Gastrocnemius medialis (tissue), 4 donors: Measurements from ENCODE around the gene NDUFS1. TPM values are rescaled to one million over a fixed set of nuclear protein-coding genes. Genes with fewer than 3 reads are reported as not detected.
"Not testable (repeated sequence)": the region's sequence is repeated elsewhere in the genome, so short reads cannot be mapped to it uniquely, and the experiment has no call there.

Experiments used
- ATAC-seq, 2 donors: fragments of 150-250 bp; one replicate each; pipeline ENCODE4 v1.9.1; 2016
- DNase-seq, 2 donors: peaks; one replicate each; pipeline ENCODE4 v3.0.0-alpha.2; 2019
- H3K27ac ChIP-seq, 4 donors: fragments of 200-600 bp; sonication (generic); 1 replicate in 1 of 4; 2 replicates in 3 of 4; pipeline ENCODE4 v1.5.1; 2016 to 2018; ENCODE audit warnings: mild to moderate bottlenecking in 2 of 4, moderate library complexity in 1 of 4
- H3K27me3 ChIP-seq, 3 donors: fragments of 200-600 bp; sonication (generic) in 2 of 3; 1 replicate in 1 of 3; 2 replicates in 2 of 3; pipeline versions ENCODE4 v1.5.1 to v1.6.0; 2016 to 2019; ENCODE audit warnings: mild to moderate bottlenecking in 1 of 3, moderate library complexity in 1 of 3
- H3K36me3 ChIP-seq, 2 donors: fragments of 200-600 bp; sonication (generic) in 1 of 2; one replicate each; pipeline ENCODE4 v1.5.1; 2017 to 2018
- H3K4me1 ChIP-seq, 2 donors: fragments of 200-600 bp; sonication (generic) in 1 of 2; one replicate each; pipeline ENCODE4 v1.5.1; 2016 to 2017; ENCODE audit warnings: mild to moderate bottlenecking in 2 of 2
- H3K4me3 ChIP-seq, 4 donors: fragments of 200-600 bp; sonication (generic) in 3 of 4; 1 replicate in 1 of 4; 2 replicates in 3 of 4; pipeline ENCODE4 v1.5.1; 2016 to 2019; ENCODE audit warnings: mild to moderate bottlenecking in 2 of 4
- H3K9me3 ChIP-seq, 3 donors: fragments of 200-600 bp; sonication (generic) in 2 of 3; 1 replicate in 1 of 3; 2 replicates in 2 of 3; pipeline ENCODE4 v1.5.1; 2016 to 2019
- POLR2A ChIP-seq, 2 donors: fragments of 450-650 bp; IDR thresholded peaks; one replicate each; pipeline ENCODE4 v1.6.1; 2017; ENCODE audit warnings: antibody characterized with exemption in 2 of 2, mild to moderate bottlenecking in 2 of 2, moderate library complexity in 2 of 2
- in situ Hi-C, 4 donors: fragments of 200-750 bp; cut with MboI; loops; one replicate each; pipeline versions ENCODE4 v1.15.0 to v1.8.0; 2017; ENCODE audit warnings: low sequenced_read_pairs in 4 of 4
- intact Hi-C: fragments of 100-400 bp; cut with DNase I; formaldehyde crosslinking; loops from one replicate; pipeline ENCODE4 v1.15.1; 2023; ENCODE audit warnings: low total_unique reads
- total RNA-seq, 4 donors: library from RNA; depleted of rRNA; stranded (reverse); fragments of >200 nt; gene quantifications; one replicate each; pipeline versions ENCODE4 v1.1.0 to v1.2.3, GENCODE V29; 2016
- TF ChIP-seq, protein P1 (sequence below), 5 experiments: fragments of 450-650 bp in 3 of 5; fragments of 200-600 bp in 2 of 5; sonication (generic) in 2 of 5; IDR thresholded peaks in 4 of 5; conservative IDR thresholded peaks in 1 of 5; 1 replicate in 4 of 5; 2 replicates in 1 of 5; pipeline ENCODE4 v1.5.1; 2016 to 2019; ENCODE audit warnings: antibody characterized with exemption in 5 of 5, mild to moderate bottlenecking in 3 of 5, moderate library complexity in 3 of 5

The NDUFS1 gene
- total RNA-seq, 4 donors from 2014 or later = 253 to 385 (median 275) TPM

DNA sequence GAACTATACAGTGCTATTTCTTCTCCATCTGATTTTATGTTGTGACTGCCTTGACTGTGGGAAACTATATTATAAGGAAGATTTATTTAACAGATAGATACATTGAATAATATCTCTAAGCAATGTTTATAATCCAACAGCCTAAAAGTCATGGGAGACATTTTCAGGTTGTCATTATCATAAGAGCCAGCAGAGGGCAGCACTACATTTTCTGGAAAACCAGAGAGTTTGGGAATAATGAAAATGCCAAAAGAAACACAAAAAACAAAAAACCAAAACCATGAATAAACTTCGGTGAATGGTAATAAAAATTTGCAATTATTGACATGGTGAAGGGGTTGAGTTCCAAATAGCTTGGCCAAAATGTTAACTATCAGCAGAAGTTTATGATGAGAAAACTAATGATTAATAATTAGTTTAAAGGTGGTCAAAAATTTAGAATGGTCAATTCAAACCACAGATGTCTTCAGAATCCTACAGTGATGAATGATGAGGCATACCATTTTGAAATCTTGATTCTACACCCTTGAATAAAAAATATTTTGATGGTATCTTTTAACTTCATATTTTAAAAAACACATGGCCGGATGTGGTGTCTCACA is 5.1 kb upstream of the NDUFS1 start:
- DNase-seq = no peak
- in situ Hi-C loops (loop anchor here in 1 of 4 donors (10.0 kb wide), 1 partner anchor 110 kb away; the partner anchor contains the start of gene ZDBF2), intact Hi-C loops (loop anchor here (5.0 kb wide), 1 partner anchor 278 kb away; the partner anchor contains the start of gene ADAM23)
- no peaks in the 10 kb centered on the region for H3K27me3 ChIP-seq
- H3K36me3 ChIP-seq = peaks cover 0 to 31% of the 10 kb centered on the region in 2 donors
- H3K9me3 ChIP-seq = no peaks in the 10 kb centered on the region
- no peak for ATAC-seq
- peak overlapping the region in 1 of 4 donors; percentile 33 for H3K27ac ChIP-seq
- TF ChIP-seq, protein P1, sequence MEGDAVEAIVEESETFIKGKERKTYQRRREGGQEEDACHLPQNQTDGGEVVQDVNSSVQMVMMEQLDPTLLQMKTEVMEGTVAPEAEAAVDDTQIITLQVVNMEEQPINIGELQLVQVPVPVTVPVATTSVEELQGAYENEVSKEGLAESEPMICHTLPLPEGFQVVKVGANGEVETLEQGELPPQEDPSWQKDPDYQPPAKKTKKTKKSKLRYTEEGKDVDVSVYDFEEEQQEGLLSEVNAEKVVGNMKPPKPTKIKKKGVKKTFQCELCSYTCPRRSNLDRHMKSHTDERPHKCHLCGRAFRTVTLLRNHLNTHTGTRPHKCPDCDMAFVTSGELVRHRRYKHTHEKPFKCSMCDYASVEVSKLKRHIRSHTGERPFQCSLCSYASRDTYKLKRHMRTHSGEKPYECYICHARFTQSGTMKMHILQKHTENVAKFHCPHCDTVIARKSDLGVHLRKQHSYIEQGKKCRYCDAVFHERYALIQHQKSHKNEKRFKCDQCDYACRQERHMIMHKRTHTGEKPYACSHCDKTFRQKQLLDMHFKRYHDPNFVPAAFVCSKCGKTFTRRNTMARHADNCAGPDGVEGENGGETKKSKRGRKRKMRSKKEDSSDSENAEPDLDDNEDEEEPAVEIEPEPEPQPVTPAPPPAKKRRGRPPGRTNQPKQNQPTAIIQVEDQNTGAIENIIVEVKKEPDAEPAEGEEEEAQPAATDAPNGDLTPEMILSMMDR (IDR thresholded peaks at IDR 0.05 in 4 of 5, conservative IDR thresholded peaks at IDR 0.05 in 1 of 5) = peak; percentile 50 to 80 (median 68)
- TF ChIP-seq POLR2A (IDR thresholded peaks at IDR 0.05) = no peak
- H3K4me1 ChIP-seq = peaks cover 19 to 20% of the 10 kb centered on the region in 2 donors
- H3K4me3 ChIP-seq = no peak overlapping the region

- H3K4me1 ChIP-seq = peaks cover 19 to 20% of the 10 kb centered on the region in 2 donors
- no peak for TF ChIP-seq POLR2A (IDR thresholded peaks at IDR 0.05)
- TF ChIP-seq, protein P1 (IDR thresholded peaks at IDR 0.05 in 4 of 5, conservative IDR thresholded peaks at IDR 0.05 in 1 of 5) = no peak
- H3K9me3 ChIP-seq = no peaks in the 10 kb centered on the region
- in situ Hi-C loops = loop anchor here in 1 of 4 donors (10.0 kb wide), 1 partner anchor 111 kb away; the partner anchor contains the start of gene ZDBF2
- DNase-seq (no peak), ATAC-seq (no peak)
- H3K27me3 ChIP-seq = no peaks in the 10 kb centered on the region
- intact Hi-C loops = loop anchor here (5.0 kb wide), 1 partner anchor 279 kb away; the partner anchor contains the start of gene ADAM23
- H3K4me3 ChIP-seq = no peak overlapping the region
- no peak overlapping the region for H3K27ac ChIP-seq
- peaks cover 0 to 31% of the 10 kb centered on the region in 2 donors for H3K36me3 ChIP-seq
Measured at GRCh38 chr2:206163251-206163880, 4.1 kb upstream of the NDUFS1 start.

GRCh38 chr2:206162401-206162800 is 3.2 kb upstream of the NDUFS1 start:
- H3K4me1 ChIP-seq = peaks cover 24 to 29% of the 10 kb centered on the region in 2 donors
- not testable (repeated sequence) for DNase-seq, ATAC-seq, H3K9me3 ChIP-seq, H3K27me3 ChIP-seq, H3K4me3 ChIP-seq
- peak overlapping the region in 2 of 4 donors; percentile 92 to 95 for H3K27ac ChIP-seq
- intact Hi-C loops = loop anchor here (5.0 kb wide), 1 partner anchor 280 kb away; the partner anchor contains the start of gene ADAM23
- H3K36me3 ChIP-seq = peaks cover 0 to 31% of the 10 kb centered on the region in 2 donors
- in situ Hi-C loops = loop anchor here in 1 of 4 donors (10.0 kb wide), 1 partner anchor 112 kb away; the partner anchor contains the start of gene ZDBF2

GRCh38 chr2:206160807-206161179 is 1.5 kb upstream of the NDUFS1 start:
- Histone ChIP-seq H3K4me1 (peaks cover 33 to 45% of the 10 kb centered on the region in 2 donors), H3K9me3 (no peaks in the 10 kb centered on the region), H3K4me3 (peak overlapping the region; percentile 70 to 95 (median 90)), H3K36me3 (peaks cover 0 to 31% of the 10 kb centered on the region in 2 donors), H3K27me3 (no peaks in the 10 kb centered on the region), H3K27ac (peak overlapping the region; percentile 92 to 97 (median 96))
- TF ChIP-seq, protein P1 (IDR thresholded peaks at IDR 0.05 in 4 of 5, conservative IDR thresholded peaks at IDR 0.05 in 1 of 5) = no peak
- no peak for TF ChIP-seq POLR2A (IDR thresholded peaks at IDR 0.05)
- intact Hi-C loops = loop anchor here (5.0 kb wide), 1 partner anchor 282 kb away; the partner anchor contains the start of gene ADAM23
- DNase-seq (no peak), ATAC-seq (no peak)
- in situ Hi-C loops = loop anchor here in 1 of 4 donors (10.0 kb wide), 1 partner anchor 114 kb away; the partner anchor contains the start of gene ZDBF2
